ENCODE measurements around the gene FOXO6. TPM values are rescaled to one million over a fixed set of nuclear protein-coding genes. Genes with fewer than 3 reads are reported as not detected.

Gene FOXO6
- total RNA-seq, 2 donors from 2014 or later = 3.3 to 5.0 TPM

DNA sequence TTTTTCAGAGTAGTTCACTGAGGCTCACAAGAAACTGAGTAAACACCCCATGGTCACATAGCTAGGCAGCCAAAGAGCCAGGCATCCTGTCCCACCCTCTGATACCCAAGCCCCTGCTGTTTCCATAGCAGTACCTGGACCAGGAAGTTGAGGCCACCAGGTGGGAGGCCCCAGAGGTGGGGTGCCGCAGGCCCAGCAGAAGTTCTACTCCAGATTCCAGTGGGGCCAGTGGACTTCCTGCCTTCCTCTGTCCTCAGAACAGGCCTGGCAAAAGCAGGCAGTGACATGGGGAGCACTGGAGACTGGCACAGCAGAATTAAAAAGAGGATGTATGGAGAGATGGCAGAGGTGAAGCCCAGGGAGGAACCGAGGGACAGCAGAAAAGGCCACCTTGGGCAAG lies 19.0 kb downstream of the FOXO6 start:
- Histone ChIP-seq H3K9me3 (no peaks in the 10 kb centered on the region), H3K4me3 (no peak overlapping the region)
- no peak for DNase-seq (ENCODE audit: low spot score)

DNA sequence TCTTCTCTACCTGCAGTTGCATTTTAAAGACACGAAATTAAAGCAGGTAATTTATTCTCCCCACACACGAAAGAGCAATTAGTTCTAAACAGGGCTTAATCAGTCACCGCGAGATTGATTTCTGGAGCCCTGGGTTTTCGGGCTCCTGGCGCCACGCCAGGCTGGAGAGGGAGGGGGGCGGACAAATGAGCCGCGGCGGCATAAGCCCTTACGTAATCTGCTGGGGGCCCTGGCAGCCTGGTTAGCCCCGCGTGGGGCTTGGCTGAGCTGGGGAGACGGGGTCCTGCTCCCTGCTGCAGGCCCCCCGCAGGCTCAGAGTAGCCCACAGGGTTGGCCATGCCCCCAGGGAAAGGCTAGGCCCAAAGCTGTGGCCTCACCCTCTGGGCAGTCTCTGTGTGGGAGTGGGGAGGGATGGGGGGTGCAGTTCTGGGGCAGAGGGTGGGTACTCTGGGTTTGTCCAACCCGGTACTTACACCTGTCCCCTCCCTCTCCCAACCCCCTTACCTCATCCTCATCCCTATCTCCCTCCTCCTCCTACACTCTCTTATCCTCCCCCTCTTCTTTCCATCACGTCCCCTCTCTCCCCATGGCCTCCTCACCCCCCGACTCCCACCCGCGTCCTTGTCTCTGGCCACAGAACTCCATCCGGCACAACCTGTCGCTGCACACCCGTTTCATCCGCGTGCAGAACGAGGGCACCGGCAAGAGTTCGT lies 19.9 kb downstream of the FOXO6 start:
- Histone ChIP-seq H3K4me1 (replicated peaks) (peaks cover 7% of the 10 kb centered on the region), H3K9me3 (no peaks in the 10 kb centered on the region), H3K27ac (peak overlapping the region; percentile 94 to 95), H3K27me3 (replicated peaks; ENCODE audit: insufficient read depth) (no peaks in the 10 kb centered on the region), H3K4me3 (peak overlapping the region; percentile 54 to 57), H3K36me3 (no peaks in the 10 kb centered on the region)
- intact Hi-C loops (cut with DNase I) = no loop called here
- WGBS = 11% methylated on average over 29 of the region's 29 CpGs
- DNase-seq (ENCODE audit: low spot score) = no peak
- TF ChIP-seq POLR2A (IDR thresholded peaks at IDR 0.05) = no peak
- no peak for TF ChIP-seq POLR2AphosphoS5 (IDR thresholded peaks at IDR 0.05)
- TF ChIP-seq, protein P1, sequence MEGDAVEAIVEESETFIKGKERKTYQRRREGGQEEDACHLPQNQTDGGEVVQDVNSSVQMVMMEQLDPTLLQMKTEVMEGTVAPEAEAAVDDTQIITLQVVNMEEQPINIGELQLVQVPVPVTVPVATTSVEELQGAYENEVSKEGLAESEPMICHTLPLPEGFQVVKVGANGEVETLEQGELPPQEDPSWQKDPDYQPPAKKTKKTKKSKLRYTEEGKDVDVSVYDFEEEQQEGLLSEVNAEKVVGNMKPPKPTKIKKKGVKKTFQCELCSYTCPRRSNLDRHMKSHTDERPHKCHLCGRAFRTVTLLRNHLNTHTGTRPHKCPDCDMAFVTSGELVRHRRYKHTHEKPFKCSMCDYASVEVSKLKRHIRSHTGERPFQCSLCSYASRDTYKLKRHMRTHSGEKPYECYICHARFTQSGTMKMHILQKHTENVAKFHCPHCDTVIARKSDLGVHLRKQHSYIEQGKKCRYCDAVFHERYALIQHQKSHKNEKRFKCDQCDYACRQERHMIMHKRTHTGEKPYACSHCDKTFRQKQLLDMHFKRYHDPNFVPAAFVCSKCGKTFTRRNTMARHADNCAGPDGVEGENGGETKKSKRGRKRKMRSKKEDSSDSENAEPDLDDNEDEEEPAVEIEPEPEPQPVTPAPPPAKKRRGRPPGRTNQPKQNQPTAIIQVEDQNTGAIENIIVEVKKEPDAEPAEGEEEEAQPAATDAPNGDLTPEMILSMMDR (IDR thresholded peaks at IDR 0.05) = no peak

More for the DNA sequence above, 19.0 kb downstream of the FOXO6 start:
- Histone ChIP-seq H3K27ac (peak overlapping the region in 1 of 2 donors; percentile 94), H3K36me3 (no peaks in the 10 kb centered on the region), H3K4me1 (replicated peaks) (peaks cover 7% of the 10 kb centered on the region), H3K27me3 (replicated peaks; ENCODE audit: insufficient read depth) (no peaks in the 10 kb centered on the region)
- 78% methylated on average over 2 of the region's 2 CpGs for WGBS
- intact Hi-C loops (cut with DNase I) = no loop called here
- no peak for TF ChIP-seq POLR2AphosphoS5 (IDR thresholded peaks at IDR 0.05)
- TF ChIP-seq, protein P1 (IDR thresholded peaks at IDR 0.05) = no peak
- no peak for TF ChIP-seq POLR2A (IDR thresholded peaks at IDR 0.05)

GRCh38 chr1:41381692-41382479 lies 20.7 kb downstream of the FOXO6 start:
- WGBS = 11% methylated on average over 12 of the region's 112 CpGs
- DNase-seq (ENCODE audit: low spot score) = no peak
- TF ChIP-seq, protein P1 (IDR thresholded peaks at IDR 0.05) = no peak
- TF ChIP-seq POLR2AphosphoS5 (IDR thresholded peaks at IDR 0.05) (no peak), POLR2A (IDR thresholded peaks at IDR 0.05) (no peak)
- Histone ChIP-seq H3K27me3 (replicated peaks; ENCODE audit: insufficient read depth) (no peaks in the 10 kb centered on the region), H3K4me1 (replicated peaks) (peaks cover 9% of the 10 kb centered on the region), H3K4me3 (peak overlapping the region; percentile 54 to 57), H3K9me3 (no peaks in the 10 kb centered on the region), H3K36me3 (no peaks in the 10 kb centered on the region), H3K27ac (peak overlapping the region; percentile 94 to 95)
- intact Hi-C loops (cut with DNase I) = no loop called here

- Histone ChIP-seq H3K9me3 (no peaks in the 10 kb centered on the region), H3K36me3 (no peaks in the 10 kb centered on the region), H3K27ac (peak overlapping the region; percentile 94 to 95), H3K4me1 (replicated peaks) (peaks cover 16% of the 10 kb centered on the region), H3K4me3 (peak overlapping the region; percentile 54 to 57), H3K27me3 (replicated peaks; ENCODE audit: insufficient read depth) (no peaks in the 10 kb centered on the region)
- DNase-seq (ENCODE audit: low spot score) = peak; percentile 52
- intact Hi-C loops (cut with DNase I) = no loop called here
- WGBS = 7% methylated on average over 23 of the region's 48 CpGs
- no peak for TF ChIP-seq POLR2AphosphoS5 (IDR thresholded peaks at IDR 0.05)
- TF ChIP-seq, protein P1 (IDR thresholded peaks at IDR 0.05) = peak in 1 of 4 experiments; percentile 19
- TF ChIP-seq POLR2A (IDR thresholded peaks at IDR 0.05) = peak; percentile 10
These were observed 21.4 kb downstream of the FOXO6 start for GRCh38 chr1:41382480-41383090.

Data from prostate gland (tissue), 2 donors.